K562 (cell line): ENCODE results near the gene FGF2. TPM values are rescaled to one million over a fixed set of nuclear protein-coding genes. Genes with fewer than 3 reads are reported as not detected.

ENCODE experiments used
- ATAC-seq: fragments of 200-7000 bp; cut with Tn5 transposase; 3 replicates; pipeline ENCODE4 v1.9.1; 2020; ENCODE audit warnings: moderate library complexity
- BruUV-seq: library from RNA; stranded (reverse); fragments of 400-500 nt; replicated peaks from 2 replicates; lab custom pipeline; 2021; lab: Mats Ljungman, UMichigan
- CTCF ChIA-PET: fragments of 300-600 bp; formaldehyde crosslinking; extraction: SDS; loops from one replicate; lab custom pipeline; 2021; ENCODE audit warnings: low intra/inter-chr PET ratio; lab: Yijun Ruan, JAX
- POLR2A ChIA-PET: fragments of 300-600, 350-650 bp; sonication (Branson Sonifier 250); formaldehyde crosslinking; extraction: SDS; loops from one replicate; lab custom pipeline; 2021; ENCODE audit warnings: antibody characterized with exemption, inconsistent platforms; lab: Yijun Ruan, JAX
- DNase-seq, 4 experiments: peaks; one replicate each; pipeline versions ENCODE4 v3.0.0 to v3.0.0-alpha.2; 2011 to 2018; ENCODE audit warnings: low spot score in 3 of 4, mixed read lengths in 3 of 4; ENCODE audit errors: extremely low read depth in 1 of 4
- FAIRE-seq: peaks from 2 replicates; lab custom pipeline; 2011; peaks lifted over from hg19 to GRCh38; lab: Jason Lieb, UNC
- H2AFZ ChIP-seq: 2 replicates; pipeline ENCODE4 v1.6.0; 2011; ENCODE audit warnings: low read depth, low read length, control low read depth, inconsistent platforms
- H3K27ac ChIP-seq: fragments of 200-600 bp; 3 replicates; pipeline ENCODE4 v1.8.0; 2011; ENCODE audit warnings: low read depth, mild to moderate bottlenecking, control low read depth, inconsistent platforms, low read length, moderate library complexity, mixed read lengths; ENCODE audit errors: extremely low read depth
- H3K27me3 ChIP-seq, 2 experiments: fragments of 300-600 bp in 1 of 2; 2 replicates in 1 of 2; 3 replicates in 1 of 2; pipeline versions ENCODE4 v1.6.0 to v1.8.0; 2011; ENCODE audit warnings: inconsistent platforms in 2 of 2, low read length in 2 of 2, mild to moderate bottlenecking in 1 of 2, mixed read lengths in 1 of 2, moderate library complexity in 1 of 2; ENCODE audit not compliant: control insufficient read depth in 2 of 2, insufficient read depth in 2 of 2
- H3K36me3 ChIP-seq: fragments of 300-600 bp; 3 replicates; pipeline ENCODE4 v1.8.0; 2011; ENCODE audit warnings: mild to moderate bottlenecking, low read length, inconsistent platforms; ENCODE audit not compliant: control insufficient read depth, insufficient read depth
- H3K4me1 ChIP-seq, 2 experiments: fragments of 200-600 bp in 1 of 2; replicated peaks in 1 of 2; 2 replicates in 1 of 2; 3 replicates in 1 of 2; pipeline versions ENCODE4 v1.5.1 to v1.8.0; 2011; ENCODE audit warnings: inconsistent platforms in 2 of 2, low read length in 2 of 2, mild to moderate bottlenecking in 1 of 2, mixed read lengths in 1 of 2, moderate library complexity in 1 of 2; ENCODE audit not compliant: control insufficient read depth in 2 of 2, insufficient read depth in 2 of 2
- H3K4me2 ChIP-seq: 2 replicates; pipeline ENCODE4 v1.6.1; 2011; ENCODE audit warnings: low read length, control low read depth, inconsistent platforms, mixed read lengths; ENCODE audit not compliant: insufficient read depth
- H3K4me3 ChIP-seq: fragments of 200-600 bp; sonication (generic), shearing (Covaris generic); 2 replicates; pipeline ENCODE4 v1.5.1; 2016; ENCODE audit warnings: control low read depth, inconsistent platforms
- H3K79me2 ChIP-seq: fragments of 200-600 bp; 3 replicates; pipeline ENCODE4 v1.8.0; 2011; ENCODE audit warnings: low read length, inconsistent platforms; ENCODE audit not compliant: control insufficient read depth, insufficient read depth
- H3K9ac ChIP-seq, 2 experiments: 2 replicates each; pipeline versions ENCODE4 v1.6.0 to v1.6.1; 2011; ENCODE audit warnings: low read depth in 2 of 2, low read length in 2 of 2, control low read depth in 1 of 2, inconsistent platforms in 1 of 2, mild to moderate bottlenecking in 1 of 2, mixed read lengths in 1 of 2; ENCODE audit not compliant: insufficient read depth in 1 of 2
- H3K9me1 ChIP-seq: one replicate; pipeline ENCODE4 v1.6.0; 2011; ENCODE audit warnings: inconsistent platforms, mild to moderate bottlenecking, low read length, moderate library complexity; ENCODE audit not compliant: control insufficient read depth, insufficient read depth
- H3K9me3 ChIP-seq: replicated peaks from 2 replicates; pipeline ENCODE4 v1.5.1; 2011; ENCODE audit warnings: low read depth, low read length, inconsistent platforms; ENCODE audit not compliant: control insufficient read depth, insufficient read depth
- H4K20me1 ChIP-seq: replicated peaks from 2 replicates; pipeline ENCODE4 v1.6.1; 2011; ENCODE audit warnings: low read length, inconsistent platforms, mixed read lengths; ENCODE audit not compliant: control insufficient read depth, insufficient read depth
- FOXP4 ChIP-seq: sonication (generic); formaldehyde crosslinking; IDR thresholded peaks from 2 replicates; pipeline ENCODE4 v1.8.0; 2022; ENCODE audit warnings: mild to moderate bottlenecking, missing genetic modification reagents, borderline replicate concordance
- RFX1 ChIP-seq: fragments of 450-650 bp; IDR thresholded peaks from 2 replicates; pipeline ENCODE4 v1.6.1; 2016; ENCODE audit warnings: mild to moderate bottlenecking, moderate library complexity
- ZKSCAN1 ChIP-seq: fragments of 150-350 bp; IDR thresholded peaks from 2 replicates; pipeline ENCODE4 v1.6.1; 2016; ENCODE audit warnings: low read depth, low read length
- ZNF274 ChIP-seq: IDR thresholded peaks from 2 replicates; pipeline ENCODE4 v1.6.1; 2011; ENCODE audit warnings: low read depth, mild to moderate bottlenecking, low read length, moderate library complexity, borderline replicate concordance
- WGBS: fragments of 100-300 bp; shearing (Covaris generic); methylation state at CpG from one replicate; pipeline ENCODE4 v1.1.6; 2016; ENCODE audit warnings: low coverage, mixed read lengths; ENCODE audit not compliant: insufficient coverage; ENCODE audit errors: missing lambda C conversion rate; 5-methylcytosine and 5-hydroxymethylcytosine counted together
- in situ Hi-C: fragments of 300-500 bp; cut with MboI; formaldehyde crosslinking; loops from 4 replicates; pipeline ENCODE4 v1.15.0; 2018; ENCODE audit warnings: inconsistent platforms, mixed read lengths
- intact Hi-C: fragments of 100-400 bp; cut with micrococcal nuclease; formaldehyde crosslinking; loops from 2 replicates; pipeline ENCODE4 v1.14.2; 2022
- polyA plus RNA-seq, 8 experiments: library from polyadenylated mRNA; depleted of rRNA in 4 of 8; stranded (reverse) in 5 of 8; unstranded in 3 of 8; fragments of >200 nt; fragmentation: Nextera tagmentation in 2 of 8; fragmentation: Illumina TruSeq in 1 of 8; extraction: Ambion mirVana in 2 of 8; extraction: Trizol in 1 of 8; gene quantifications; 2 replicates each; pipeline versions ENCODE4 v1.2.1 to v1.2.3, GENCODE V29; 2011 to 2014; ENCODE audit warnings: inconsistent platforms in 1 of 8, missing spikeins in 1 of 8
- total RNA-seq, 7 experiments: library from RNA; depleted of rRNA in 6 of 7; stranded (reverse); fragments of >200 nt in 6 of 7; fragmentation: Illumina TruSeq in 2 of 7; extraction: Trizol in 2 of 7; gene quantifications; 2 replicates each; pipeline versions ENCODE4 v1.2.1 to v1.2.3, GENCODE V29; 2011 to 2021; ENCODE audit warnings: low replicate concordance in 1 of 7

FGF2 gene
- total and polyA plus RNA-seq, 9 of the 15 experiments (the other 6 are each of a cell fraction or from before 2014, with no cell fraction given) = 2.5 to 19.4 (median 9.2) TPM

- CTCF ChIA-PET = no interaction called here
- intact Hi-C loops = no loop called here
- H3K4me3 ChIP-seq = no peak overlapping the region
- 0 out of 2 replicates have a peak, but pooled peaks cover 2% of the 10 kb centered on the region for H3K9me3 ChIP-seq
- no peaks in the 10 kb centered on the region for H4K20me1 ChIP-seq
- BruUV-seq = no TSS peak
- POLR2A ChIA-PET = no interaction called here
- ATAC-seq (no peak), FAIRE-seq (no peak), DNase-seq (no peak)
- H3K79me2 ChIP-seq = no peaks in the 10 kb centered on the region
- H3K9me1 ChIP-seq = no peaks in the 10 kb centered on the region
- H3K9ac ChIP-seq = no peak overlapping the region
- peak; percentile 5; the same call in 1 of the 2 replicates for TF ChIP-seq RFX1
- no peak for TF ChIP-seq ZNF274
- no peak for TF ChIP-seq ZKSCAN1
- TF ChIP-seq FOXP4 (CRISPR knock-in tag) = no peak
- no peaks in the 10 kb centered on the region for H3K4me1 ChIP-seq
- no peak overlapping the region for H3K27ac ChIP-seq
- peaks cover 30% of the 10 kb centered on the region for H3K36me3 ChIP-seq
- WGBS = 62% methylated on average over 5 of the region's 5 CpGs
- no peak overlapping the region for H3K4me2 ChIP-seq
- no peak overlapping the region for H2AFZ ChIP-seq
- H3K27me3 ChIP-seq = no peaks in the 10 kb centered on the region
- in situ Hi-C loops = no loop called here
Measured at GRCh38 chr4:122882857-122883735, 56.5 kb downstream of the FGF2 start.
